ENCODE data around the gene COL8A2.

Gene COL8A2

GRCh38 chr1:36157115-36157903 lies 32.3 kb upstream of the COL8A2 start:
- peak; percentile 21 to 29 for DNase-seq

- peak; percentile 50 to 51 for DNase-seq
These were observed 31.5 kb upstream of the COL8A2 start for GRCh38 chr1:36156329-36157114.

- DNase-seq = peak; percentile 53 to 65
These were observed 30.6 kb upstream of the COL8A2 start, which contains the start of gene MAP7D1 for GRCh38 chr1:36155408-36156328. TSS of gene MAP7D1 (plus strand) at chr1:36156160. CDS start at chr1:36156418, 258 bp downstream.

GRCh38 chr1:36154765-36155407 lies 29.9 kb upstream of the COL8A2 start:
- DNase-seq = no peak

GRCh38 chr1:36154335-36154734 lies 29.3 kb upstream of the COL8A2 start:
- no peak for DNase-seq

- DNase-seq = no peak
These were observed 28.5 kb upstream of the COL8A2 start for GRCh38 chr1:36153476-36153875.

- DNase-seq = peak in 1 of 2 experiments; percentile 1
These were observed 26.8 kb upstream of the COL8A2 start for GRCh38 chr1:36151845-36152203.

- DNase-seq = no peak
These were observed 26.3 kb upstream of the COL8A2 start for GRCh38 chr1:36151134-36151844.

GRCh38 chr1:36150296-36151133 lies 25.5 kb upstream of the COL8A2 start:
- DNase-seq = peak; percentile 59 to 70

- DNase-seq = no peak
These were observed 24.9 kb upstream of the COL8A2 start for GRCh38 chr1:36149973-36150295.

GRCh38 chr1:36149237-36149972 lies 24.4 kb upstream of the COL8A2 start, which contains the start of gene TRAPPC3:
TSS of gene TRAPPC3 (minus strand) at chr1:36149486. CDS start at chr1:36149378, 108 bp downstream.
- peak; percentile 99 to 100 for DNase-seq

GRCh38 chr1:36148821-36149236 lies 23.8 kb upstream of the COL8A2 start:
- peak in 1 of 2 experiments; percentile 37 for DNase-seq

GRCh38 chr1:36144413-36144812 lies 19.4 kb upstream of the COL8A2 start:
- DNase-seq = no peak

GRCh38 chr1:36143424-36143823 lies 18.4 kb upstream of the COL8A2 start:
- DNase-seq = no peak

GRCh38 chr1:36142121-36142520 lies 17.1 kb upstream of the COL8A2 start:
- DNase-seq = peak; percentile 15 to 33

- DNase-seq = no peak
These were observed 14.5 kb upstream of the COL8A2 start for GRCh38 chr1:36139521-36139920.

GRCh38 chr1:36137776-36138175 lies 12.8 kb upstream of the COL8A2 start:
- no peak for DNase-seq

GRCh38 chr1:36137226-36137625 lies 12.2 kb upstream of the COL8A2 start:
- no peak for DNase-seq

- no peak for DNase-seq
These were observed 11.5 kb upstream of the COL8A2 start for GRCh38 chr1:36136535-36136934.

GRCh38 chr1:36135796-36136195 lies 10.8 kb upstream of the COL8A2 start:
- no peak for DNase-seq

Data from Kasumi-1 (cell line).